Ovary (tissue), 9 donors: Measurements from ENCODE around the gene KCNK1. TPM values are rescaled to one million over a fixed set of nuclear protein-coding genes. Genes with fewer than 3 reads are reported as not detected.

Source experiments
- DNase-seq, 5 donors: peaks; one replicate each; pipeline ENCODE4 v3.0.0-alpha.2; 2019 to 2020
- H3K27ac ChIP-seq, 2 donors: fragments of 200-600 bp; one replicate each; pipeline versions ENCODE4 v1.5.1 to v1.8.0; 2019 to 2022
- H3K27me3 ChIP-seq: fragments of 200-600 bp; one replicate; pipeline ENCODE4 v1.8.0; 2022
- H3K36me3 ChIP-seq: fragments of 200-600 bp; sonication (generic); one replicate; pipeline ENCODE4 v1.5.1; 2019
- H3K4me1 ChIP-seq: one replicate; pipeline ENCODE4 v1.8.1; 2013; ENCODE audit warnings: mild to moderate bottlenecking, moderate library complexity; ENCODE audit not compliant: insufficient read depth
- H3K4me3 ChIP-seq: fragments of 200-600 bp; sonication (generic); one replicate; pipeline ENCODE4 v1.5.1; 2017
- H3K9me3 ChIP-seq, 2 donors: fragments of 200-600 bp in 1 of 2; sonication (generic) in 1 of 2; one replicate each; pipeline versions ENCODE4 v1.5.1 to v1.8.1; 2013 to 2019; ENCODE audit warnings: mild to moderate bottlenecking in 1 of 2, moderate library complexity in 1 of 2
- EP300 ChIP-seq: sonication (generic); formaldehyde crosslinking; IDR thresholded peaks from one replicate; pipeline ENCODE4 v1.6.1; 2017; ENCODE audit warnings: antibody characterized with exemption
- POLR2A ChIP-seq: fragments of 450-650 bp; IDR thresholded peaks from one replicate; pipeline ENCODE4 v1.6.1; 2017; ENCODE audit warnings: antibody characterized with exemption, mild to moderate bottlenecking, moderate library complexity
- WGBS, 3 donors: extraction: QIAGEN DNeasy Blood & Tissue Kit in 1 of 3; methylation state at CpG; one replicate each; pipeline versions ENCODE4 v1.1.5 to v1.1.7; 2013 to 2017; 5-methylcytosine and 5-hydroxymethylcytosine counted together
- intact Hi-C, 4 donors: fragments of 100-400 bp; cut with DNase I; formaldehyde crosslinking; loops; one replicate each; pipeline versions ENCODE4 v1.11.0 to v1.15.1; 2022 to 2023
- polyA plus RNA-seq, 2 donors: library from polyadenylated mRNA; stranded (reverse); fragments of 200-250 nt in 1 of 2; fragments of 350-450 nt in 1 of 2; fragmentation: Illumina TruSeq in 1 of 2; extraction: RNeasy Lipid Tissue Mini Kit (QIAGEN cat#74804) in 1 of 2; gene quantifications; one replicate each; pipeline ENCODE4 v1.2.3, GENCODE V29; 2013 to 2014
- total RNA-seq, 7 donors: library from RNA; depleted of rRNA in 2 of 7; stranded (reverse); fragments of >200 nt in 2 of 7; fragmentation: NEBNext Ultra II Directional in 3 of 7; extraction: Animal tissue kit (Norgen Biotek cat#: 25700) in 3 of 7; gene quantifications; one replicate each; pipeline versions ENCODE4 v1.1.0 to v1.2.4, GENCODE V29; 2016 to 2023
- TF ChIP-seq, protein P1 (sequence below), 3 donors: fragments of 450-650 bp in 2 of 3; fragments of 200-600 bp in 1 of 3; IDR thresholded peaks; one replicate each; pipeline versions ENCODE4 v1.5.1 to v1.8.0; 2016 to 2022; ENCODE audit warnings: antibody characterized with exemption in 3 of 3, mild to moderate bottlenecking in 1 of 3
- donor health status: DM: no; HTN: no; CAD: no; lungs with moderate emphysema.
- donor health status: DM: no; HTN: no; CAD: no.
- donor health status: Bipolar disorder and iron deficiency.
- donor health status: DM: yes; HTN: yes; CAD: no.
- donor health status: DM: no; HTN: no; CAD: no.
- donor health status: DM: yes; HTN: yes; CAD: no.

The KCNK1 gene
- total and polyA plus RNA-seq, 9 donors: 3.1 to 24.8 (median 4.9) TPM

DNA sequence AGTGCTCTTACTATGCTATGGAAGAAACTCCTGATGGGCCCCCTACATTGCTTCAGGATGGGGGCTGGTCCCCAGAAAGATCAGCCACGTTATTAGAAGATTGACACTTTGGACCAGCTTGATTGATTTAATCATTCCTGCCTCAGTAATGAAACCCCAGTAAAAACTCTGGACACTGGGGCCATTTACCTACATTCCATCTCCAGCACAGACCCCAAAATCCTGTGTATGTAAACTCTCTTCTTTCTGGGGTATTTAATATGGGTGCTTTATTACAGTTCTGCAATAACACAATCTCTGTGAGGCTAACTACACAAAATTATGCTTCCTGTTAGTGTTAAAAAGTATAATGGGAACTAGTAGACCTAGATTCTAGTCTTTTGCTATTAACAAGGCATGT lies 96.6 kb downstream of the KCNK1 start:
- intact Hi-C loops: no loop called here
- TF ChIP-seq, protein P1, sequence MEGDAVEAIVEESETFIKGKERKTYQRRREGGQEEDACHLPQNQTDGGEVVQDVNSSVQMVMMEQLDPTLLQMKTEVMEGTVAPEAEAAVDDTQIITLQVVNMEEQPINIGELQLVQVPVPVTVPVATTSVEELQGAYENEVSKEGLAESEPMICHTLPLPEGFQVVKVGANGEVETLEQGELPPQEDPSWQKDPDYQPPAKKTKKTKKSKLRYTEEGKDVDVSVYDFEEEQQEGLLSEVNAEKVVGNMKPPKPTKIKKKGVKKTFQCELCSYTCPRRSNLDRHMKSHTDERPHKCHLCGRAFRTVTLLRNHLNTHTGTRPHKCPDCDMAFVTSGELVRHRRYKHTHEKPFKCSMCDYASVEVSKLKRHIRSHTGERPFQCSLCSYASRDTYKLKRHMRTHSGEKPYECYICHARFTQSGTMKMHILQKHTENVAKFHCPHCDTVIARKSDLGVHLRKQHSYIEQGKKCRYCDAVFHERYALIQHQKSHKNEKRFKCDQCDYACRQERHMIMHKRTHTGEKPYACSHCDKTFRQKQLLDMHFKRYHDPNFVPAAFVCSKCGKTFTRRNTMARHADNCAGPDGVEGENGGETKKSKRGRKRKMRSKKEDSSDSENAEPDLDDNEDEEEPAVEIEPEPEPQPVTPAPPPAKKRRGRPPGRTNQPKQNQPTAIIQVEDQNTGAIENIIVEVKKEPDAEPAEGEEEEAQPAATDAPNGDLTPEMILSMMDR (IDR thresholded peaks at IDR 0.05): no peak
- TF ChIP-seq EP300 (no peak), POLR2A (no peak)
- H3K27me3 ChIP-seq: no peaks in the 10 kb centered on the region
- H3K27ac ChIP-seq: no peak overlapping the region
- DNase-seq: no peak
- no peaks in the 10 kb centered on the region for H3K4me1 ChIP-seq
- no peaks in the 10 kb centered on the region for H3K9me3 ChIP-seq
- 87 to 100% (median 94%) methylated on average over 1 of the region's 1 CpG for WGBS, 3 donors
- no peaks in the 10 kb centered on the region for H3K36me3 ChIP-seq
- no peak overlapping the region for H3K4me3 ChIP-seq

DNA sequence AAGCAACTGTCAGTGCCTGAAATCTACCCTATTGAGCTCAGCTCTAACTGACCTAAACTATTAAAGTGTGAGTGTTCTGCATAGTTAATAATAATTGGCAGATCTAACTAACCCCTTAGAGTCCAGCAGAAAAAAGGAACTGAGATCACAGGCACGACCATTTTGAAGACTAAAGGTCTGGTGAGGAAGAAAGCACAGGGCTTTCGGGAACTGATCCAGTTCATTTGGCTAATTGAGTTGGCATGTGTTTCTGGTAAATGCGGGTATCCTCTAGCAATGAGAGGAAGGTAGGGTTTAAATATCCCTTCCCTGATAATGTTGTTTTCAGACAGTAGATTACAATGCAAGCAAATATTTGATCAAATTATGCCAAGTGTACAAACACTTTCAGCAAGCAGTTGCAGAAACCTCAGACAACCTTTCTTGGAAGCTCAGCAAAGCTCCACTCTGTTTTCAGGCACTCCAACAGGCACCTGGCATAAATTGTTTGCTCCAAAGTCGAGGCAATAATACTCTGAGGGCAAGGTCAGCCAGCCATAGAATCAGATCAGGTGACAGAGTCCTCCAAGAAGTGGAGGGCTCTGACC lies 100.8 kb downstream of the KCNK1 start:
- DNase-seq: no peak
- H3K4me3 ChIP-seq: no peak overlapping the region
- intact Hi-C loops: no loop called here
- 35 to 53% (median 49%) methylated on average over 4 of the region's 4 CpGs for WGBS, 3 donors
- no peaks in the 10 kb centered on the region for H3K36me3 ChIP-seq
- TF ChIP-seq, protein P1 (IDR thresholded peaks at IDR 0.05): no peak
- no peak for TF ChIP-seq POLR2A
- no peaks in the 10 kb centered on the region for H3K27me3 ChIP-seq
- no peaks in the 10 kb centered on the region for H3K4me1 ChIP-seq
- H3K27ac ChIP-seq: no peak overlapping the region
- no peaks in the 10 kb centered on the region for H3K9me3 ChIP-seq

DNA sequence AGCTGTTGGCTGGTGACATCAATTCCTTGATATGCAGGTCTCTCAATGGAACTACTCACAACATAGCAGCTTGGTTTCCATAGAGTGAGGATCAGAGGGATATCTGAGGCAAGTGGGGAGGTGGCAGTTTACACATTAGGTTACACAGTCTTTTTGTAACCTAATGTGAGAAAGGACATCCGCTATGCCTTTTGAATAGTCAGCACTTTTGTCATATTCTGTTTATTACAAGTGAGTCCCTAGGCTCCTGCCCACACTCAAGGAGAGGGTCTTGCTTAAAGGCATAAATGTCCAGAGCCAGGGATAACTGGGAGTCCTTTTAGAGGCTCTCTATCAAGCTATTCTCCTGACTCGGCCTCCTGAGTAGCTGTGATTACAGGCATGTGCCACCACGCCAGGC lies 104.2 kb downstream of the KCNK1 start:
- no peak overlapping the region for H3K27ac ChIP-seq
- no peak for DNase-seq
- H3K9me3 ChIP-seq: no peaks in the 10 kb centered on the region
- no peaks in the 10 kb centered on the region for H3K4me1 ChIP-seq
- no peaks in the 10 kb centered on the region for H3K27me3 ChIP-seq
- no peaks in the 10 kb centered on the region for H3K36me3 ChIP-seq
- H3K4me3 ChIP-seq: no peak overlapping the region
- 94 to 96% (median 95%) methylated on average over 3 of the region's 3 CpGs for WGBS, 3 donors
- intact Hi-C loops: no loop called here
- no peak for TF ChIP-seq POLR2A
- TF ChIP-seq, protein P1 (IDR thresholded peaks at IDR 0.05): no peak
- no peak for TF ChIP-seq EP300

- H3K4me3 ChIP-seq: no peak overlapping the region
- DNase-seq: no peak
- no peaks in the 10 kb centered on the region for H3K36me3 ChIP-seq
- no peaks in the 10 kb centered on the region for H3K27me3 ChIP-seq
- H3K9me3 ChIP-seq: no peaks in the 10 kb centered on the region
- TF ChIP-seq EP300 (no peak), POLR2A (no peak)
- TF ChIP-seq, protein P1 (IDR thresholded peaks at IDR 0.05): no peak
- H3K4me1 ChIP-seq: no peaks in the 10 kb centered on the region
- intact Hi-C loops: no loop called here
- H3K27ac ChIP-seq: no peak overlapping the region
- WGBS, 3 donors: 84 to 89% (median 85%) methylated on average over 4 of the region's 4 CpGs
Measured at GRCh38 chr1:233719655-233720341, 105.9 kb downstream of the KCNK1 start.
